SIG-M5 treated with dmso at 0.1 percent for 504 hours (cell line): Measurements from ENCODE around the gene ARPC1B.

Experiments used
- DNase-seq: peaks from one replicate; lab custom pipeline; 2025; ENCODE audit not compliant: unreplicated experiment; lab: John Stamatoyannopoulos, UW

The ARPC1B gene

DNA sequence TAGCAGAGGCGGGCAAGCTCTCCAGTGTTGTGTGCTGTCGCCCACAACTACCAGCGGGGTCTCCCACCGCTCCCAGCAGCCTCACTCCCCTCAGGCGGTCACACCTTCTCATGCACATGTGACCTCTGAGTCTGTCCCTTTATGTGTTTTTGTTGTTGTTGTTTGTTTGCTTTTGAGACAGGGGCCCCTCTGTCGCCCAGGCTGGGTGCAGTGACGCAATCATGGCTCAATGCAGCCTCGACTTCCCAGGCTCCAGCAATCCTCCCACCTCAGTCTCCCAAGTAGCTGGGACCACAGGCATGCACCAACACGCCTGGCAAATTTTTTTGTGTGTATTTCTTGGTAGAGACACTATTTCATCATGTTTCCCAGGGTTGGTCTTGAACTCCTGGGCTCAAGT lies 65.7 kb downstream of the ARPC1B start:
- DNase-seq, result no peak
